Measurements from ENCODE around the gene RPL15. TPM values are rescaled to one million over a fixed set of nuclear protein-coding genes. Genes with fewer than 3 reads are reported as not detected.
"Not testable (repeated sequence)": the region's sequence is repeated elsewhere in the genome, so short reads cannot be mapped to it uniquely, and the experiment has no call there.

The RPL15 gene
- total and polyA plus RNA-seq, 11 donors, result 834 to 3,123 (median 1,014) TPM

- TF ChIP-seq CTCF (IDR thresholded peaks at IDR 0.05) (no peak), POLR2A (IDR thresholded peaks at IDR 0.05) (no peak)
- Histone ChIP-seq H3K4me3 (no peak overlapping the region), H3K9me3 (no peaks in the 10 kb centered on the region), H3K4me1 (no peaks in the 10 kb centered on the region), H3K36me3 (peaks cover 0 to 82% (median 28%) of the 10 kb centered on the region in 9 donors), H3K27ac (no peak overlapping the region), H3K27me3 (no peaks in the 10 kb centered on the region)
- DNase-seq (no peak), ATAC-seq (no peak)
- intact Hi-C loops (cut with DNase I), result no loop called here
- WGBS, 4 donors, result 85 to 90% (median 88%) methylated on average over 6 of the region's 6 CpGs
Measured at GRCh38 chr3:23900744-23901143, 16.2 kb upstream of the RPL15 start.

- DNase-seq (no peak), ATAC-seq (no peak)
- no peak overlapping the region for H3K27ac ChIP-seq
- H3K27me3 ChIP-seq, result no peaks in the 10 kb centered on the region
- no peaks in the 10 kb centered on the region for H3K4me1 ChIP-seq
- peaks cover 0 to 84% (median 20%) of the 10 kb centered on the region in 9 donors for H3K36me3 ChIP-seq
- H3K4me3 ChIP-seq, result no peak overlapping the region
- H3K9me3 ChIP-seq, result no peaks in the 10 kb centered on the region
- TF ChIP-seq POLR2A (IDR thresholded peaks at IDR 0.05) (no peak), CTCF (IDR thresholded peaks at IDR 0.05) (no peak)
- intact Hi-C loops (cut with DNase I), result no loop called here
Measured at GRCh38 chr3:23904545-23904944, 12.4 kb upstream of the RPL15 start.

GRCh38 chr3:23909341-23909740 lies 7.6 kb upstream of the RPL15 start:
- ATAC-seq (no peak), DNase-seq (no peak)
- intact Hi-C loops (cut with DNase I), result no loop called here
- 90 to 93% (median 92%) methylated on average over 7 of the region's 7 CpGs for WGBS, 4 donors
- no peak overlapping the region for H3K4me3 ChIP-seq
- H3K27me3 ChIP-seq, result no peaks in the 10 kb centered on the region
- no peaks in the 10 kb centered on the region for H3K9me3 ChIP-seq
- no peak for TF ChIP-seq POLR2A (IDR thresholded peaks at IDR 0.05)
- no peak for TF ChIP-seq CTCF (IDR thresholded peaks at IDR 0.05)
- H3K36me3 ChIP-seq, result peaks cover 0 to 58% (median 18%) of the 10 kb centered on the region in 9 donors
- no peak overlapping the region for H3K27ac ChIP-seq
- peaks cover 0 to 4% (median 0%) of the 10 kb centered on the region in 12 donors for H3K4me1 ChIP-seq

- 92 to 96% (median 95%) methylated on average over 2 of the region's 2 CpGs for WGBS, 4 donors
- peaks cover 0 to 48% (median 18%) of the 10 kb centered on the region in 9 donors for H3K36me3 ChIP-seq
- no peaks in the 10 kb centered on the region for H3K9me3 ChIP-seq
- H3K27me3 ChIP-seq, result no peaks in the 10 kb centered on the region
- H3K4me3 ChIP-seq, result no peak overlapping the region
- peaks cover 0 to 21% (median 12%) of the 10 kb centered on the region in 12 donors for H3K4me1 ChIP-seq
- intact Hi-C loops (cut with DNase I), result no loop called here
- no peak overlapping the region for H3K27ac ChIP-seq
- ATAC-seq (no peak), DNase-seq (no peak)
- TF ChIP-seq POLR2A (IDR thresholded peaks at IDR 0.05) (no peak), CTCF (IDR thresholded peaks at IDR 0.05) (no peak)
Measured at GRCh38 chr3:23911397-23911796, 5.5 kb upstream of the RPL15 start.

GRCh38 chr3:23912335-23912734 lies 4.6 kb upstream of the RPL15 start:
- peaks cover 0 to 38% (median 18%) of the 10 kb centered on the region in 9 donors for H3K36me3 ChIP-seq
- 89 to 93% (median 91%) methylated on average over 3 of the region's 3 CpGs for WGBS, 4 donors
- H3K27ac ChIP-seq; H3K27me3 ChIP-seq; ATAC-seq; DNase-seq; H3K9me3 ChIP-seq; intact Hi-C loops (cut with DNase I); H3K4me3 ChIP-seq: not testable (repeated sequence)
- peaks cover 0 to 21% (median 12%) of the 10 kb centered on the region in 12 donors for H3K4me1 ChIP-seq
